Suprapubic skin (tissue), 4 donors: ENCODE data around the gene CLN5. TPM values are rescaled to one million over a fixed set of nuclear protein-coding genes. Genes with fewer than 3 reads are reported as not detected.

Source experiments
- DNase-seq, 2 donors: peaks; one replicate each; pipeline ENCODE4 v3.0.0-alpha.2; 2019; ENCODE audit warnings: low spot score in 2 of 2
- H3K27ac ChIP-seq: fragments of 200-600 bp; sonication (generic); one replicate; pipeline ENCODE4 v1.5.1; 2019
- H3K27me3 ChIP-seq: fragments of 200-600 bp; sonication (generic); one replicate; pipeline ENCODE4 v1.5.1; 2019
- H3K36me3 ChIP-seq: fragments of 200-600 bp; sonication (generic); one replicate; pipeline ENCODE4 v1.5.1; 2019
- H3K4me1 ChIP-seq: fragments of 200-600 bp; sonication (generic); one replicate; pipeline ENCODE4 v1.5.1; 2019
- H3K4me3 ChIP-seq: fragments of 200-600 bp; sonication (generic); one replicate; pipeline ENCODE4 v1.5.1; 2019; ENCODE audit warnings: mild to moderate bottlenecking
- H3K9me3 ChIP-seq: fragments of 200-600 bp; sonication (generic); one replicate; pipeline ENCODE4 v1.5.1; 2019
- EP300 ChIP-seq: sonication (generic); formaldehyde crosslinking; IDR thresholded peaks from one replicate; pipeline ENCODE4 v1.6.1; 2017; ENCODE audit warnings: antibody characterized with exemption
- POLR2A ChIP-seq, 2 donors: fragments of 450-650 bp; IDR thresholded peaks; one replicate each; pipeline ENCODE4 v1.6.1; 2017; ENCODE audit warnings: antibody characterized with exemption in 2 of 2, mild to moderate bottlenecking in 2 of 2, moderate library complexity in 2 of 2
- POLR2AphosphoS5 ChIP-seq, 3 donors: sonication (generic); formaldehyde crosslinking; IDR thresholded peaks; one replicate each; pipeline ENCODE4 v1.6.1; 2017; ENCODE audit warnings: antibody characterized with exemption in 3 of 3
- WGBS: methylation state at CpG from one replicate; pipeline ENCODE4 v1.1.5; 2018; 5-methylcytosine and 5-hydroxymethylcytosine counted together
- total RNA-seq, 4 donors: library from RNA; depleted of rRNA; stranded (reverse); fragments of >200 nt; gene quantifications; one replicate each; pipeline ENCODE4 v1.1.0, GENCODE V29; 2016
- TF ChIP-seq, protein P1 (sequence below), 2 donors: fragments of 200-600 bp in 1 of 2; fragments of 450-650 bp in 1 of 2; sonication (generic) in 1 of 2; IDR thresholded peaks; one replicate each; pipeline ENCODE4 v1.5.1; 2016 to 2019; ENCODE audit warnings: antibody characterized with exemption in 2 of 2, mild to moderate bottlenecking in 1 of 2, moderate library complexity in 1 of 2

The CLN5 gene
- total RNA-seq, 4 donors from 2014 or later: 15.0 to 27.7 (median 19.4) TPM

DNA sequence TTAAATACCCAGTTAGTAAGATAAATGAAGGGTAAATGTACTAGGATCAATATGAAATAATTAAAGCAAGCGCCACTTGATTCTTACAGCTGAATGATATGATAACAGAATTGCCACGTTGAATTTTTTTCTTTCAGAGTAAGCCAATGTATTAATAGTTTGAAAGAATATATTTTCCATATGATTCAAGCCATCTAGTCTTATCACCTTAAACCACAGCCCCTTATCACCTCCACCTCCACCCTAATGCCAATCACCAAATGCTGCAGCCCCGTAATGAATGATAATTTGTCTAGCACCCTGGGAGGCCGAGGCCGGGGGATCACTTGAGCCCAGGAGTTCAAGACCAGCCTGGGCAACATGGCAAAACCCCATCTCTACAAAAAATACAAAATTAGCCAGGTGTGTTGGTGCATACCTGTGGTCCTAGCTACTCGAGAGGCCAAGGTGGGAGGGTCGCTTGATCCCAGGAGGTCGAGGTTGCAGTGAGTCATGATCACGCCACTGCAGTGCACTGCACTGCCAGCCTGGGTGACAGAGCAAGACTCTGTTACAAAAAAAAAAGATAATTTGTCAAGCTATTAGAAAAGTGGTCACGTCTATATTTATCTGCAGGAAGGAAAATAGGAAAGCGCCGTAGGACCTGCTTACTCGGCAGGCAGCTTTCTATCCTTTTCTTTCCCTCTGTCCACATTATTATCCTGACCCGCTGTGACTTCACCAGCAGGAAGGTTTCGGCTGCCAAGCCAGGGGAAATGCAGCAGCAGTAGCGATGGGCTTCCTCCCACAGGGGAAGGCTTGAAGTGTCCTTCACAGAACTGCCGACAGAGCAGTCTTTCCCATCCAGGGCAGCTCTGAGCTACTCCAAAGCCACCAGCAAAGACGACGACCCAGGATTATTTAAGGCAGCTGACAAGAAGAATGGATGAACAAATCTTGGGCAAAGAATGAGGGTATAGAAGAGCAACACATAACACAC is 19.7 kb upstream of the CLN5 start:
- TF ChIP-seq, protein P1, sequence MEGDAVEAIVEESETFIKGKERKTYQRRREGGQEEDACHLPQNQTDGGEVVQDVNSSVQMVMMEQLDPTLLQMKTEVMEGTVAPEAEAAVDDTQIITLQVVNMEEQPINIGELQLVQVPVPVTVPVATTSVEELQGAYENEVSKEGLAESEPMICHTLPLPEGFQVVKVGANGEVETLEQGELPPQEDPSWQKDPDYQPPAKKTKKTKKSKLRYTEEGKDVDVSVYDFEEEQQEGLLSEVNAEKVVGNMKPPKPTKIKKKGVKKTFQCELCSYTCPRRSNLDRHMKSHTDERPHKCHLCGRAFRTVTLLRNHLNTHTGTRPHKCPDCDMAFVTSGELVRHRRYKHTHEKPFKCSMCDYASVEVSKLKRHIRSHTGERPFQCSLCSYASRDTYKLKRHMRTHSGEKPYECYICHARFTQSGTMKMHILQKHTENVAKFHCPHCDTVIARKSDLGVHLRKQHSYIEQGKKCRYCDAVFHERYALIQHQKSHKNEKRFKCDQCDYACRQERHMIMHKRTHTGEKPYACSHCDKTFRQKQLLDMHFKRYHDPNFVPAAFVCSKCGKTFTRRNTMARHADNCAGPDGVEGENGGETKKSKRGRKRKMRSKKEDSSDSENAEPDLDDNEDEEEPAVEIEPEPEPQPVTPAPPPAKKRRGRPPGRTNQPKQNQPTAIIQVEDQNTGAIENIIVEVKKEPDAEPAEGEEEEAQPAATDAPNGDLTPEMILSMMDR (IDR thresholded peaks at IDR 0.05): no peak
- TF ChIP-seq EP300: no peak
- TF ChIP-seq POLR2A (IDR thresholded peaks at IDR 0.05): no peak
- no peak for TF ChIP-seq POLR2AphosphoS5 (IDR thresholded peaks at IDR 0.05)
- Histone ChIP-seq H3K4me1 (peaks cover 3% of the 10 kb centered on the region), H3K36me3 (no peaks in the 10 kb centered on the region), H3K27me3 (peaks cover 2% of the 10 kb centered on the region), H3K9me3 (no peaks in the 10 kb centered on the region), H3K27ac (no peak overlapping the region), H3K4me3 (no peak overlapping the region)
- no peak for DNase-seq
- 70% methylated on average over 19 of the region's 19 CpGs for WGBS

DNA sequence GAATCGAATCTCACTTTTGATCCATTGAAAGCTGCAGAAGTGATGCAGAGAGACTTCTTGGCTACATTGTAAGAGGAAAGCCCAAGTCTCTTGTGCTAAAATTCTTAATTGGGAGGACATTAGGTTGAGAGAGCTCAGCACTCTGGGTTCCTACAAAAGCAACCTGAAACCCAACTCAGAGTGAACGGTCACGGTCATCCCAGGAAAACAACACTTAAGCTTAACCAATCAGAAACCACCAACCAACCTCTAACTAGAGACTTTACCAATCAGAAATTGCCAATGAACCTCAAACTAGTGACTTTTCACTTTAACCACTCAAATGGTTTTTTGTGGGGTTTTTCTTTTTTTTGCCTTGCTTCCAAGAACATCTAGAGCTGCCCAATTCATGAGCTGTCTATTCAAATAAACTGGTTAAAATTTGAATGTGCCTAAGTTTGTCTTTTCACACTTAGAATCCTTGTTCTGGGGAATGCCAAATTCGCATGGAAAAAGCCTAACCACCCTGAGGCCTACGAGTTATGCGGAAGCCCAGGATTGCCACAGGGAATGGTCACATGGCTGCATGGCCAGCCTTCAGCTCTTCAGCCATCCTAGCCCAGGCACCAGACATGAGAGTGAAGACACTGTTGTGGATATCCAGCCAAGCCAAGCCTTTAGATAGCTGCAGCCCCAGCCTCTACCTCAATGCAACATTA is 17.8 kb upstream of the CLN5 start:
- Histone ChIP-seq H3K4me1 (no peaks in the 10 kb centered on the region), H3K27me3 (peaks cover 2% of the 10 kb centered on the region), H3K9me3 (no peaks in the 10 kb centered on the region), H3K36me3 (no peaks in the 10 kb centered on the region), H3K4me3 (no peak overlapping the region), H3K27ac (no peak overlapping the region)
- 92% methylated on average over 6 of the region's 6 CpGs for WGBS
- TF ChIP-seq POLR2A (IDR thresholded peaks at IDR 0.05) (no peak), POLR2AphosphoS5 (IDR thresholded peaks at IDR 0.05) (no peak), EP300 (no peak)
- TF ChIP-seq, protein P1 (IDR thresholded peaks at IDR 0.05): no peak
- DNase-seq: no peak

DNA sequence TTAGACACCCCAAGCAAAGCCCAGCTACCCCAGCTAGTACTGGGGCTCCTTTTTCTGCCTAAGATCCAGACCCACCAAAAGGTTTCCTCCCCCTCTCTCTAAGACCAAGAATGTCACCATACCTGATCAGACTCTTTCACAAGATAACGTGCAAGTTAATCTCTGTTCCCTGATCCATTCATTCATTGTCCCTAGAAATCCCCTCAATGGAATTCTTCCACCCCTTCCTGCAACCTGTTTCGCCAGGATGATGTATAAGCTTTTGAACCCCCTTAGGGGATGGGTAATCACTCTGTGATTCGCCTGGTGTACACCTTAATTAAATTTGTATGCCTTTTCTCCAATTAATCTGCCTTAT is 17.3 kb upstream of the CLN5 start:
- peaks cover under 1% of the 10 kb centered on the region for H3K4me1 ChIP-seq
- no peaks in the 10 kb centered on the region for H3K9me3 ChIP-seq
- no peak overlapping the region for H3K27ac ChIP-seq
- no peak for DNase-seq
- no peaks in the 10 kb centered on the region for H3K36me3 ChIP-seq
- H3K27me3 ChIP-seq: peaks cover 2% of the 10 kb centered on the region
- no peak overlapping the region for H3K4me3 ChIP-seq
- 81% methylated on average over 3 of the region's 3 CpGs for WGBS
- TF ChIP-seq EP300 (no peak), POLR2A (IDR thresholded peaks at IDR 0.05) (no peak), POLR2AphosphoS5 (IDR thresholded peaks at IDR 0.05) (no peak)
- TF ChIP-seq, protein P1 (IDR thresholded peaks at IDR 0.05): no peak

DNA sequence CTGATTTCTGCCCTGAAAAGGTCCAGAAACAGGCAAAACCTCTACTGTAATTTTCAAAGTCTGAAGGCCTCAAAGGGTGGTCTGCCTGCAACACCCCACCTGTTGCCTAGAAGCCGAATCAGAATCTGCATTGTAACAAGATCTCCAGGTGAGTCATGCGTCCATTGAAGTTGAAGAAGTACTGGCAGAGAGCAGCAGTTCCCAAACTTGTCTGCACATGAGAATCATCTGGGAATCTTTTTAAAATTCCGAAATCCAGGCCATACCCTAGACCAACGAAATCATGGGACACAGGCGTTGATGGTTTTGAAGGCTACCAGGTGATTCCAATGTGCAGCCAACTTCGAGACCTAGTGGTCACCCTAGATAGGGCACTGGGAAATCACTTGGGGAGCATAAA is 16.0 kb upstream of the CLN5 start:
- DNase-seq: no peak
- Histone ChIP-seq H3K27ac (peak overlapping the region; percentile 8), H3K4me3 (no peak overlapping the region), H3K9me3 (no peaks in the 10 kb centered on the region), H3K4me1 (peaks cover 11% of the 10 kb centered on the region), H3K27me3 (peaks cover 8% of the 10 kb centered on the region), H3K36me3 (no peaks in the 10 kb centered on the region)
- 70% methylated on average over 6 of the region's 6 CpGs for WGBS
- TF ChIP-seq, protein P1 (IDR thresholded peaks at IDR 0.05): no peak
- no peak for TF ChIP-seq POLR2A (IDR thresholded peaks at IDR 0.05)

DNA sequence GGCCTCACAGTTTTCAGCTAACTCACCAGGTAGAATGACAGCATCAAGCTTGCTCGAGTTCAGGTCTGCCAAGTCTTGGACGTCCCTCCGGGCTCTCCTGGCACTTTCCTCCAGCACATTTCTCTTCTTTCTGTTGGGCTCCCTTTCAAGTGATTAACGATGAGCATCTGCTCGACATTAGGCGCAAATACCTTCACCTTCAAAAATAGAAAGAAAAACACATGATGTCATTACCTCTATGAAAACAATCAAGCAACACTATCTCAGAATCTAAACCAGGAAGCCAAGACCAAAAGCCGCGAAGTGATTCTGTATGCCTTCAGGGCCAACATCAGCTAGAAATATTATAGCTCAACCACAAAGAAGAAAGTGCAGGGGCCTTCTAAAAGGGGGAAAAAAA is 15.4 kb upstream of the CLN5 start:
- peaks cover 11% of the 10 kb centered on the region for H3K4me1 ChIP-seq
- no peak for DNase-seq

More for the DNA sequence above, 15.4 kb upstream of the CLN5 start:
- no peaks in the 10 kb centered on the region for H3K36me3 ChIP-seq
- peak overlapping the region; percentile 8 for H3K27ac ChIP-seq
- TF ChIP-seq POLR2AphosphoS5 (IDR thresholded peaks at IDR 0.05) (no peak), POLR2A (IDR thresholded peaks at IDR 0.05) (no peak), EP300 (no peak)
- TF ChIP-seq, protein P1 (IDR thresholded peaks at IDR 0.05): no peak
- H3K9me3 ChIP-seq: no peaks in the 10 kb centered on the region
- peaks cover 15% of the 10 kb centered on the region for H3K27me3 ChIP-seq
- 45% methylated on average over 8 of the region's 8 CpGs for WGBS
- no peak overlapping the region for H3K4me3 ChIP-seq
